ENCODE results near the gene KRT34.

The KRT34 gene

GRCh38 chr17:41390411-41390938, 8.4 kb upstream of the KRT34 start:
- no peaks in the 10 kb centered on the region for H4K20me1 ChIP-seq (ENCODE audit: low read depth, low read length)
- no peak for TF ChIP-seq EZH2phosphoT487 (conservative IDR thresholded peaks at IDR 0.05; ENCODE audit: low read length)
- TF ChIP-seq CTCF (IDR thresholded peaks at IDR 0.05; ENCODE audit: insufficient read depth, low read length, poor library complexity, severe bottlenecking) = no peak
- H3K27me3 ChIP-seq (ENCODE audit: low read length) = 0 out of 2 replicates have a peak, but pooled peaks cover 4% of the 10 kb centered on the region
- no peaks in the 10 kb centered on the region for H3F3A ChIP-seq (ENCODE audit: insufficient read depth)
- H2AFZ ChIP-seq (ENCODE audit: low read depth, low read length, severe bottlenecking) = no peak overlapping the region
- no peak overlapping the region for H3K4me2 ChIP-seq (ENCODE audit: low read depth, low read length, poor library complexity, severe bottlenecking)
- no peaks in the 10 kb centered on the region for H3K9me2 ChIP-seq (replicated peaks; ENCODE audit: insufficient read depth, low read length)
- no peaks in the 10 kb centered on the region for H3K36me3 ChIP-seq (ENCODE audit: low read length)
- H3K9me3 ChIP-seq (ENCODE audit: insufficient read depth, low read length) = 0 out of 2 replicates have a peak, but pooled peaks cover 3% of the 10 kb centered on the region
- H3K79me2 ChIP-seq (ENCODE audit: insufficient read depth, low read length) = no peaks in the 10 kb centered on the region
- no peak overlapping the region for H3K4me3 ChIP-seq (ENCODE audit: insufficient read depth, low read length, poor library complexity, severe bottlenecking)
- no peak overlapping the region for H3K9ac ChIP-seq (ENCODE audit: low read length)
- no peak overlapping the region for H3K27ac ChIP-seq (ENCODE audit: low read depth, low read length)

- no peaks in the 10 kb centered on the region for H3K36me3 ChIP-seq (ENCODE audit: low read length)
Observed at GRCh38 chr17:41387670-41388069, 5.6 kb upstream of the KRT34 start.

GRCh38 chr17:41386227-41386626, 4.1 kb upstream of the KRT34 start:
- H3K27me3 ChIP-seq (ENCODE audit: low read length) = 0 out of 2 replicates have a peak, but pooled peaks cover 4% of the 10 kb centered on the region
- no peak overlapping the region for H3K9ac ChIP-seq (ENCODE audit: low read length)
- no peaks in the 10 kb centered on the region for H3K36me3 ChIP-seq (ENCODE audit: low read length)
- 0 out of 2 replicates have a peak, but pooled peaks cover 3% of the 10 kb centered on the region for H3K9me3 ChIP-seq (ENCODE audit: insufficient read depth, low read length)
- no peak overlapping the region for H3K27ac ChIP-seq (ENCODE audit: low read depth, low read length)
- H3K79me2 ChIP-seq (ENCODE audit: insufficient read depth, low read length) = no peaks in the 10 kb centered on the region
- H3F3A ChIP-seq (ENCODE audit: insufficient read depth) = no peaks in the 10 kb centered on the region
- no peak overlapping the region for H3K4me3 ChIP-seq (ENCODE audit: insufficient read depth, low read length, poor library complexity, severe bottlenecking)
- H3K4me2 ChIP-seq (ENCODE audit: low read depth, low read length, poor library complexity, severe bottlenecking) = no peak overlapping the region
- H4K20me1 ChIP-seq (ENCODE audit: low read depth, low read length) = no peaks in the 10 kb centered on the region
- no peak overlapping the region for H2AFZ ChIP-seq (ENCODE audit: low read depth, low read length, severe bottlenecking)
- no peak for TF ChIP-seq EZH2phosphoT487 (conservative IDR thresholded peaks at IDR 0.05; ENCODE audit: low read length)
- TF ChIP-seq CTCF (IDR thresholded peaks at IDR 0.05; ENCODE audit: insufficient read depth, low read length, poor library complexity, severe bottlenecking) = no peak
- no peaks in the 10 kb centered on the region for H3K9me2 ChIP-seq (replicated peaks; ENCODE audit: insufficient read depth, low read length)

More at GRCh38 chr17:41387670-41388069, 5.6 kb upstream of the KRT34 start:
- no peak overlapping the region for H3K27ac ChIP-seq (ENCODE audit: low read depth, low read length)
- no peak overlapping the region for H2AFZ ChIP-seq (ENCODE audit: low read depth, low read length, severe bottlenecking)
- no peak overlapping the region for H3K4me3 ChIP-seq (ENCODE audit: insufficient read depth, low read length, poor library complexity, severe bottlenecking)
- no peak overlapping the region for H3K9ac ChIP-seq (ENCODE audit: low read length)
- TF ChIP-seq CTCF (IDR thresholded peaks at IDR 0.05; ENCODE audit: insufficient read depth, low read length, poor library complexity, severe bottlenecking) = no peak
- TF ChIP-seq EZH2phosphoT487 (conservative IDR thresholded peaks at IDR 0.05; ENCODE audit: low read length) = no peak
- 0 out of 2 replicates have a peak, but pooled peaks cover 7% of the 10 kb centered on the region for H3K27me3 ChIP-seq (ENCODE audit: low read length)
- H3F3A ChIP-seq (ENCODE audit: insufficient read depth) = no peaks in the 10 kb centered on the region
- no peaks in the 10 kb centered on the region for H3K79me2 ChIP-seq (ENCODE audit: insufficient read depth, low read length)
- H3K9me3 ChIP-seq (ENCODE audit: insufficient read depth, low read length) = 0 out of 2 replicates have a peak, but pooled peaks cover 3% of the 10 kb centered on the region
- no peaks in the 10 kb centered on the region for H4K20me1 ChIP-seq (ENCODE audit: low read depth, low read length)
- no peak overlapping the region for H3K4me2 ChIP-seq (ENCODE audit: low read depth, low read length, poor library complexity, severe bottlenecking)
- no peaks in the 10 kb centered on the region for H3K9me2 ChIP-seq (replicated peaks; ENCODE audit: insufficient read depth, low read length)
